HG03565 (cell line): Measurements from ENCODE around the gene PFKL.

ENCODE experiments used
- ATAC-seq: cut with Tn5 transposase; IDR thresholded peaks from one replicate; pipeline ENCODE4 v1.9.1; 2021; ENCODE audit warnings: mild to moderate bottlenecking, moderate library complexity; ENCODE audit not compliant: unreplicated experiment

Gene PFKL

GRCh38 chr21:44299458-44300261 is at the start of gene PFKL:
TSS of gene PFKL (plus strand) at chr21:44300053. CDS start at chr21:44300106, 53 bp downstream.
- ATAC-seq, result peak; percentile 39

DNA sequence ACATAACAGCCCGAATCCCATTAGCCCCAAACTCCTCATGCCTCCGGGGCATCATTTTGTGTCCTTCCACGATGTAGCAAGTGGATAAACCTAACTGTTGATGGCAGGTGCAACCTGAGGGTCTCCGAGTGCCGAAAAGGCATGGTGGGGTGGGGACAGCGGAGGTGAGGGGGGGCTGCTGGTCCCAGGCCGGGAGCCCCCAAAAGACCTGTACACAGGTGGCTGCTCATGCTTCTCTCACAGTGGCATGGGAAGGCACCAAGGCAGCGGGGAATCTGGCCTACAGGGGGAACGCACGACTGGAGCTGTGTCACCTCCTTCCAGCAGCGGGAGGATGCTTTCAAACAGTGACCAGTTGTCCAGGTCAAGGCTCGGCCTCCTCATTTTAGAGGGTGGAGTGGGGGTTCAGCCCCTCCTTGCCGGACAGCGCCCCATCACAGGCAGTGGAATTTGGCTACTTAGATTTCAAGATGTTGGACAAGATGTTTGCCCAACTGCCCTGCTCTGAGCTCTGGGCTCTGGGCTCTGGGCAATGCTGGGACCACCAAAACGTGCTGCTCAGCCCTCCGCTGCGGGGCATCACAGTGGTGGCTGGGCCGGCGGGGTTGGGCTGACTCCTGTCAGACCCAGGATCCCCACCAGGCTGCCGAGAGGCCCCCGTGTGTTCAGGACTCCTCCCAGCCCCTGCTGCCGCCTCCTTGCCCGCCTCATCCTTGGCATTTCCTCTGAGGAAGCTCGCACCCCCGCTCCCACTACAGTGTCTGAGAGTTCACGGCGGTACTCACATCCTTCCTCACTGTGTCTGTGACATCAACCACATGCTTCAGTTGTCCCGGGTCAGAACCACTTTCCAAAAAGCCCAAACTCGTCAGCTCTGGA is 45.8 kb upstream of the PFKL start:
- no peak for ATAC-seq

- no peak for ATAC-seq
These were observed 44.3 kb upstream of the PFKL start for GRCh38 chr21:44255511-44255981.

GRCh38 chr21:44258056-44258725 is 41.7 kb upstream of the PFKL start:
- no peak for ATAC-seq

GRCh38 chr21:44259082-44259705 is 40.7 kb upstream of the PFKL start:
- no peak for ATAC-seq

GRCh38 chr21:44260066-44260465 is 39.8 kb upstream of the PFKL start:
- no peak for ATAC-seq

DNA sequence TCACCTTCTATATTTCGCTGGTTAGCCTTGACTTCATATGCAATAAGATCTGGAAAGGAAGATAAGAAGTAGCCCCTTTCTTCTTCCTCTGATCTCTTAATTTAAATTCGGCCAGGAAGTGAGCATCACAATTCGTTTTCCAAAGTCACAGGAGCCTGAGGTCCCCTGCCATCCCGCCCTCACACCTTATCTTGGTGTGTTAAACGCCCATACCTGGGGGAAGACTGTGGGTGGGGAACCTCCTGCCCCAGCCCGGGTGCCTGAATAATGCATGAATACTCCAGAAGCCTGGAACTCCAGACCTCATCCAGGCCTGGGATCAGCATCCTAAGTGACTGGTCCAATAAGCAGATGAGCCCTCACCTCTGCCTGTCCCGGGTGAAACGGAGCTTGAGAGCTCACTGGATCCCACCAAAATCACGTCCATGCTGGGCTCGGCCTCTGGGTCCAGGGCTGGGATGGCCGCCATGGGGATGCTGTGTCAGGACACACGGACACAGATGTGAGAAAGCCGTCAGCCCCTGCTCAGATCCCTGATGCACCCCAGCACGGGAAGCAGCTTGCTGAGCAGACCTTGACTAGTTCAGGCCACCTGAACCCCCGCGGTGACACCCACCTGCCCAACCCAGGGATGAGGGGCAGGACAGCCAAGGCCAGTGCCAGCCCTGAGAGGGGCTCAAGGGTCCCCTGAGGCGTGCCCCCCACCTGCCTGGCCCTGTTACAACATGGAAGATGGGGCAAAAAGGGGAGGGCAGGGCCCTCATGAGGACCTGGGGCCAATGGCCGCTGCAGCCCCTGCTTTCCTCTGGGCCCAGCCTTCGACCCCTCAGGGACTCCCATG is 38.8 kb upstream of the PFKL start:
- no peak for ATAC-seq

- ATAC-seq, result no peak
These were observed 38.1 kb upstream of the PFKL start, which contains the start of gene DNMT3L for GRCh38 chr21:44261675-44262295. TSS of gene DNMT3L (minus strand) at chr21:44261897. CDS start at chr21:44261259, 638 bp downstream.

DNA sequence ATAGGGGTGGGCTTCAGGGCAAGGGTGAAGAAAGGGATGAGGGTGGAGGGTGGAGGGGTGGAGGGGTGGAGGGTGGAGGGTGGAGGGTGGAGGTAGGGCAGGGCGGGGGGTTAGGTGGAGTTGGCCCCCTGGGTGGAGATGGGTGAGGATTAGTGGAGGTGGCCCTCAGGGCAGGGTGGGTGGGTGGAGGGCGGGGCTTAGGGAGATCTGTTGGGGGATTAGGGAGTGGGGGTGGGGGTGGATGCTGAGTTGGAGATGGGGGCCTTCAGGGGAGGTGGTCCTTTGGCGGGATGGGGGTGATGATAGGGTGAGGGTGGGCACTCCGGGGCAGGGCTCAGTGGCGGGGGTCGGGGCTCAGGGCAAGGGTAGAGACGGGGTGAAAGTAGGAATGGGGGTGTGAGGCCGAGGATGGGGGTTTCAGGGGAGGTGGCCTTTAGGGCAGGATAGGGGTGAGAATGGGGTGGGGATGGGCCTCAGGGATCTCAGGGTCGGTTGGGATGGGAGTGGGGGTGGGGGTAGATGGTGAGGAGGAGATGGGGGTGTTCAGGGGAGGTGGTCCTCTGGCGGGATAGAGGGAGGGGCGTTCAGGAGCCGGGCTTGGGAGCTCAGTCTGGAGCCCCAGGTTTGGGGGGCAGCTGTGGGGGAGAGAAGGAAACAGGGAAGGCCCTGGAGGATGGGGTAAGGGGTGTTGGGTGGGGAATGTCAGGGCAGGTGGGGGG is 37.4 kb upstream of the PFKL start:
- no peak for ATAC-seq

- ATAC-seq, result no peak
These were observed 36.6 kb upstream of the PFKL start for GRCh38 chr21:44263221-44263760.

DNA sequence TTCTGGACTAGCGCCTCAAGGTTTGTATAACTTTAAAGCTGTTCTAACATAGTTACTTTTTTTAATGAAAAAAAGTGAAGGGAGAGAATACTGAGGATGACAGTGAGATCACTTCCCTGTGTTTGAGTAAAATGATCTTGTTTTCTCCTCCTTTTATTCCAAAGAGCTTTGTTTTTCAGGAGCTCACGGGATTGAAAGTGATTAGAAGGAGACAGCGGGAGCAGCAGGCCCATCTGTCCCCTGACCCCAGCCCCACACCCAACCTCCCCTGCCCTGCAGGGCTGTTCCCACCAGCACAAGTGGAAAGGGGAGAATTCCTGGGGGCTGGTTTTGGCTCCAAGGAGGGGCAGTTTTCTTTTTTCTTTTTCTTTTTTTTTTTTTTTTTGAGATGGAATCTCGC is 36.1 kb upstream of the PFKL start:
- ATAC-seq, result no peak

DNA sequence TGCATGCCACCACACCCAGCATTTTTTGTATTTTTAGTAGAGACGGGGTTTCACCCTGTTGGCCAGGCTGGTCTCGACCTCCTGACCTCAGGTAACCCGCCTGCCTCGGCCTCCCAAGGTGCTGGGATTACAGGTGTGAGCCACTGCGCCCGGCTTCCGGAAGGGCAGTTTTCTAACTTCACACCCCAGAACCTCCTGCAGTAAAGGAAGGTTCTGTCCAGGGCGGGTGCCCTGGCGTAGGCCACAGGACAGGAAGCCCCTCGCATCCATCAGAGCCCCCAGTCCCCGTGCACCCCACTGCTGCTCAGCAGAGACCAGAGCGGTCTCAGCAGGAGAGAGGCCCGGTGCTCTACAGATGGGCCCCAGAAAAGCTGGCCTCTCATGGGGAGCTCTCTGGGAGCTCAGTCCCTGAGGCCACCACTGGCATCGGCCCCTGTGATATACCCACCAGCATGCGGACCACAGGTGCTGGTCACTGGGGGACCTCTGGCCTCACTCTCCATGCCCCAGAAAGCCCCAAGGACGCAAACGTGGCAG is 34.1 kb upstream of the PFKL start:
- ATAC-seq, result no peak

DNA sequence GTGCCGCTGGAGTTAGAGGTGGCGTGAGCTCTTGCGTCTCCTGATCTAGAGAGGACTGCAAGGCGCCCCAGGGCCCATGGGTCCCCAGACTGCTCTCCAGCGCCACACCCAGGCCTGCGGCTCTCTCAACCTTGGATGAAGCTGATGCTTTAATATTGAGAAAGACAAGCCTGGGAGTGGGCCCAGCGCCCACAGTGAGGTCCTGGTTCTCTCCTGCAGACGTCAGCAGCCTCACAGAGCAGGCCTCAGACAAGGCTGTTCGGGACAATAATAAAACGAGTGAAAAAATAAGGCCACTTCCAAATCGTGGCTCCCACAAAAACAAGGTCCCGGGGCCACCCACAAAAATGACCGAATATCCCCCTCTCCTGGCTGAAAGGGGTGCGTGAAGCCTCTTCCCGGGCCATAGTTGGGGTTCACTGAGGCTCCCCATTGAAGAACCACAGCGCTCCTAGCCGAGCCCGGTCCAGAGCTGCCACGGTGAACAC is 32.2 kb upstream of the PFKL start:
- no peak for ATAC-seq

- ATAC-seq, result no peak
These were observed 30.8 kb upstream of the PFKL start for GRCh38 chr21:44269090-44269489.

DNA sequence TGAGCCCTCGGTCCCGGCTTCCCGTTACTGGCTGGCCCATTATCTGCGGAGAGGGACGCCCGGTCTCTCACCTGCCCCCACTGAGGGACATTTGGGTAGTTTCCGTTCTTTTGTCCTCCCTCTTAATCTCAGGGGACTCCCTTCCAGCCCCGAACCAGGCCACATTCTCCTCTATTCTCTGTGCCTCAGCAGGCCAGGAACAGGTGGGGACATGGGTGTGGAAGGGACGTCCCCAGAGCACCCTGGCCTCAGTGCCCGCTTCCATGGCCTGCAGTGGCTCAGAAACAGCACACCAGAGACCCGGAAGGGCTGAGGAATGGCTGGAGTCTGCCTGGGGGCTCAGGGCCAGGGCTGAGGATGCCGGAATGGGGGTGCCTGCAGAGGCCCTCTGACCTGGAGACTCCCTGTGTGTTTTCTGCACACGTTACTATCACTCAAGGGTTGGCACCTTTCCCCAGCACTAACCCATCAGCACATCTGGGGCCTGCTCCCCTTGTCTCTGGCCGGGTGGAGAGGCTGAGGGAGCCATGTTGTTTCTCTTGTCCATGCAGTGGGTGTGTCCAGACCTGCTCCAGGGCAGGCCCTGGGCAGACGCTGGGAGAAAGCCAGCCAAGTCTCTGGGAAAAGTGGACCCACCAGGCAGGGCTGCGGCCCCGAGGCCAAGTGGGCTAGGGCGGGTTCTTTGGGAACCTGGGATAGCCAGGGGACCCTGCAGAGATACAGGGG is 28.1 kb upstream of the PFKL start:
- no peak for ATAC-seq

GRCh38 chr21:44272284-44272858 is 27.5 kb upstream of the PFKL start:
- no peak for ATAC-seq

GRCh38 chr21:44273046-44273445 is 26.8 kb upstream of the PFKL start:
- no peak for ATAC-seq
